OCI-M1 (cell line): ENCODE data around the gene CACNA1C.

Source experiments
- DNase-seq: peaks from one replicate; lab custom pipeline; 2025; lab: John Stamatoyannopoulos, UW

The CACNA1C gene

DNA sequence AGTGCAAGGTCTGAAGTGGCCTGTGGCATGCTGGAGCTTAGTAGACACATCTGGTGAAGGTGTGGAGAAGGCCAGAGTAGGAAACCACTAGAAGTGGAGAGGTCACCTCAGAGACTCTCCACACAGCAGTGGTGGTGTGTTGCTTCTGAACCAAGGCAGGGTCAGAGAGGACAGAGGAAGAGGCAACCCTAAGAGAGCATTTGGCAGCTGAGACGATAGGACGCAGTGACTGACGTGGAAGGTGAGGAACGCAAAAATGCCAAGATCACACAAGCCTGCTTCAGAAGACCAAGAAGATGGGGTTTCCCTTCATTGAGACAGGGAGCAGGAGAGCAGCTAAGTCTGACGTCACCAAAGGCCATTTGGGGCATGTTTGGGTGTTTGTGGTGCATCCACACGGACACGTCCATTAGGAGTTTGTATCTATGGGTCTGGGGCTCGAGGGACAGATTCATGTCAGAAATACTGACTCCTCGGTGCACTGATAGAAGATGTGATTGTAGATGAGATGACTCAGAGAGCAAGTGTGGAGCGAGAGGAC lies 338.1 kb downstream of the CACNA1C start:
- no peak for DNase-seq

GRCh38 chr12:2391740-2392331 lies 339.0 kb downstream of the CACNA1C start:
- DNase-seq = no peak

DNA sequence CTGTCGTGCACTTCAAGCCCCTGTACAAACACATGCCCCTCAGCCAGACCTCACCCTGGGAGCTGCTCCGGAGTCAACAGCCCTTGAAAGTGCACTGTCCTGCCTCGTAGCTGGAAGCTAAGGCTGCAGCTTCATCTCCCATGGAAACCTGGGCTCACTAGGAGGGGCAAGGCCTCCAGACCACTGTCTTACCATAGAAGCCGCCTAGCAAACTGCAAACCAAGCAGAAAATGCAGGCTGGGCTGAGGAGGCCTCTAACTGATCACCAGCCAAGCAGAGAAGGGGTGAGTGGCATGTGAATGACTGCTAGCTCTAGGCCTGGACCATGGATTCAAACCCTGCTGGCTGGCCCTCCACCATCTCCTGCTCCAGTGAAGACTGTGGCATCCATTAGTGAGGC lies 340.2 kb downstream of the CACNA1C start:
- no peak for DNase-seq

GRCh38 chr12:2393996-2394395 lies 341.2 kb downstream of the CACNA1C start:
- DNase-seq = no peak

GRCh38 chr12:2395354-2395977 lies 342.7 kb downstream of the CACNA1C start:
- DNase-seq = peak; percentile 43

DNA sequence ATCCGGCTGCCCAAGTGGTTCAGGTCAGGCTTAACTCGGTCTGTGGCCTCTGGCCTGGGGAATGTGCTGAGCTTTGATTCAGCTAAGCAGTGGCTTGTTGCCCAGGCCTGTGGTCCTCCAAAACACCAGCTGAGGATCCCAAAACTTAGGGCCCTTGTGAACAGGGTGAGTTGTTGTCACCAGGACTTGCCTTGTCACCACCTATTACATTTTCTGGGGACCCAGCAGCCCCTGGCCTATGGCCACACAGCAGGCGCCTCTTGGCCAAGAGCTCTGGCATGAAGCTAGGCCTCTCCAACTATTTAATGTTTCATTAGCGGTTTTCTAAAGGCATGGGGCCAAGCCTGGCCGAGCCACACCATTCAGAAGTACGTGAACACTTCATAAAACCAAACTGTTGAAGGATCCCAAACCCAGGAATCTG lies 343.7 kb downstream of the CACNA1C start:
- no peak for DNase-seq

GRCh38 chr12:2397356-2398045 lies 344.7 kb downstream of the CACNA1C start:
- DNase-seq = no peak

- no peak for DNase-seq
These were observed 348.3 kb downstream of the CACNA1C start for GRCh38 chr12:2401040-2401439.

DNA sequence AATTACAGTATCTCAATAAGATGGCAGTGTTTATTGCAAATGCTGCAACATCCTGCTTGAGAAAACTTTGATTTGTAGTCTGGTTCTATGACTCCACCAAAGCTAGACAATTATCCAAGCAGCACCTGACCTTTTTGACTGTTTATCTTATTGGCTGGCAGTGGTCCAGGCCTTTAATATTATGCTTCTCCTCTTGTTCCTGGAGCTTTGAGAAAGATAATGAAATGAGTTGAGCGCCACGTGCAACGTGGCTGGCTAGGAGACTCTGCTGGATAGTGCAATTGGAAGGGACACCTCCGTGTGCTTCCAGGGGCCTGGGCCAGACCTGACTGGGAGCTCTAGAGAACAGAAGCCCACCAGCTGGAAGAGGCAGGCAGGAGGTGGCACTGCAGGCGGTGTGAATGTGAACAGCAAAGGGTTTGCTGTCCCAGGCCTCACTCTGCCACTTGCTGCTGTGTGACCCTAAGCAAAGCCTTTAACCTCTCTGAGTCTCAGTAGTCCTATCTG lies 349.3 kb downstream of the CACNA1C start:
- DNase-seq = no peak

GRCh38 chr12:2403221-2403976 lies 350.6 kb downstream of the CACNA1C start:
- DNase-seq = no peak

GRCh38 chr12:2405039-2405438 lies 352.3 kb downstream of the CACNA1C start:
- no peak for DNase-seq

GRCh38 chr12:2406903-2407302 lies 354.1 kb downstream of the CACNA1C start:
- no peak for DNase-seq

DNA sequence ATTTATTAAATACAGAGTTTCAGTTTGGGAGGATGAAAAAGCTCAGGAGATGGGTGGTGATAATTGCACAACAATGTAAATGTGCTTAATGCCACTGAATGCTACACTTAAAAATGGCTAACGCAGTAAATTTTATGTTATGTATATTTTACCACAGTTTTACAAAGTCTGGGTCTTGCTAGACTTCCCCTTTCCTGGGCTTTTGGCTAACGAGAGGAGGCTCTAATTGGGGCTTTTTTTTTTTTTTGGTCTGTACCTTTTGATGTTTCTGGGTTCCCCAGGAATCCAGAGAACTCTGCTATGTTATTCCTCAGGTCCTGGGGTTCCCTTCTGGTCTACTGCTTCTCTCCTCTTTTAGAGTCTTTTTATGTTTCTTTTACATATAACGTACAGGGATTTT lies 355.5 kb downstream of the CACNA1C start:
- DNase-seq = no peak

DNA sequence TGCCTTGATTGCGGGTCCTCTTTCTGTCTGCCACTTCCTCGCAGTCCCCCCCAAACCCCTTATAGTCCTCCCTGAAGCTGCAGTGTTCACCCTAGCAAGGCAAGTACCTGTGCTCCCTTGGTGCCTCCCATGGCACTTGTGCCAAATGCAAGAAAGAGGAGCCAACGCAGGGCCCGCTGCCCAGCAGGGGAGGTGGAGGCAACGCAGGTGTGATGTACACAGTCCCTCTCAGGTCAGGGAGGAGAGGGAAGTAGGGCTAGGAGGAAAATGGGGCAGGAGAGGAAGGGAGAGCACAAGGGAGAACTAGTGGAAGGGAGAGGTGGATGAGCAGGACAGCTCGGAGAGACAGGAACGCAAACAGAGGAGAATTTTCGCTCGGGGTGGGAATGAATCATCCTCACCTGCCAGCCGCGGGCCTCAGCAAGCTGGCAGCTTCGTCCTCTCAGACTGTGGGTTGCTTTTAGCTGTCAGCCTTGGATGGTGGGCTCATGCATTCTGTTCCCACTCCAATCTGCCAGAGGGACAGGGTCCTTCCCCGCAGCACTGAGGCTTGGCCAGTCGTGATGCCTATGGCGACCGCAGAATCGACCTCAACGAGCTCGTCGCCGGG lies 357.0 kb downstream of the CACNA1C start:
- DNase-seq = no peak

- DNase-seq = no peak
These were observed 357.7 kb downstream of the CACNA1C start for GRCh38 chr12:2410496-2410895.

DNA sequence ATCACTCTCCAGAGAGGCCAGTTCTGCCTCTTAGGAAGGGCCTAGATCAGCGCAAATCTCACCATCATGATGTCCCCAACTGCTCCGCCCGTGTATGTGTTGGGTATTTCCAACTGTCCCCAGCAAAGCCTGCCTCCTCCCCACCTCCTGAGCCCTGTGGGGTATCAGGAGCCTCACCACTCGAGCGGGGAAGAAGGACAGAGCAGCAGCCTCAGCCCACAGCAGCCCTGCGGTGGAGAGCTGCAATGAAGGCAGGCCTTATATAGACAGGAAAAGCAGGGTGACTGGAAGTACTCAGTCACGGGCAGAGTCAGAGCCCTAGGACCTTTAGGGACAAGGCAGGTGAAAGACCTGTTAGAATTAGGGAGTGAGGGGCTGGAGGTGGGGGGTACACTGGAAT lies 358.2 kb downstream of the CACNA1C start:
- DNase-seq = no peak

DNA sequence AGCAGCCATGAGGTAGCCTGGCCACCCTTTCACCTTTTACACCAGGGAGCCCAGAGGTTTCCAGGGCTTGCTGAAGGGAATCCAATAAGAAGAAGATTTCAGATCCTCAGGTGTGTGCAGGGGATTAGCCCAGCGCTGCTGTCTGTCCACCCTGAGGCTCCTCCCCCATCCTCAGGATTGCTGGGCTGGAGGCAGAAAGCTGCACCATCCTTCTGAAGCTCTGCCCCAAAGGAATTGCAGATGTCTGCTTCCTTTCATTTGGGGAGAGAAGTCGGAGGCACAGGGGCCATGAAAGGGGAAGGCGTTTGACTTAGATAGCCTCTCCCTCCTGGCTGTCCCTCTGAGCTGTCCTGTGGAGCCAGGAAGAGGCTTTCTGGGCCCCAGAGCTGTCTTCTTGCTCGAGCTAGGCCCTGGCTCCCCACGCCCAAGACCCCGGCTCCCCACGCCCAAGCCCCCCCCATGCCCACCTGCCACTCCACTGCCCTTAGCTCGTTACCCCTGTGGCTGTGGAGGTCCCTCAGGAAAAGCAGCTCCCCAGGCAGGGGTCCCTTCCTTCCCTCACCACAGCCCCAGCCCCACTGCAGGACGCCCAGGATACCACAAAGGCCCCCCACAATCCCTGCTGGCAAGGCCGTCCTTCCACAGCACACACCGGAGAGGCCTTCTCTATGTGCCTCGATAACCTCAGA lies 359.0 kb downstream of the CACNA1C start:
- no peak for DNase-seq

GRCh38 chr12:2412305-2412643 lies 359.5 kb downstream of the CACNA1C start:
- DNase-seq = no peak

DNA sequence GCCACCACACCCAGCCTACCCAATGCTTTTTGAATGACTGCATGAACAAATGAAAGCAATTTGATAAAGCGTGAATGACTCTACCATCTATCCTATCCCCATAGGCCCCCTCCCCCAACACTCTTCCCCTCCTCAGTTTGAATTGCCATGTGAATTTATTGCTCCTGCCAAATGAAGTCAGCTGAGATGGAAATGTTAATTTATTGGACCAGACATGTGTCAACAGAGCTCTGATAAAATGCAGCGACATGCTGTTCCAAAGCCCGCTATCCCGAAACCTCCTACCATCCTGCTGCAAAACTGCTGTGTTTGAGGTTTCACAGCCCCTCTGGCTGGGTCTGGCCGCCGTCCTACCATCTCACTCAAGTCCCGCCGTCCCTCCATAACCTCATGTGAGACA lies 360.5 kb downstream of the CACNA1C start:
- DNase-seq = no peak

- no peak for DNase-seq
These were observed 361.4 kb downstream of the CACNA1C start for GRCh38 chr12:2413999-2414792.
